Testis (tissue), 2 donors: Measurements from ENCODE around the gene PLAGL1.

Experiments
- POLR2A ChIP-seq: fragments of 450-650 bp; IDR thresholded peaks from one replicate; pipeline ENCODE4 v1.6.1; 2017; ENCODE audit warnings: antibody characterized with exemption, mild to moderate bottlenecking, moderate library complexity
- TF ChIP-seq, protein P1 (sequence below), 3 experiments: fragments of 450-650 bp in 2 of 3; fragments of 200-600 bp in 1 of 3; sonication (generic) in 1 of 3; IDR thresholded peaks; one replicate each; pipeline ENCODE4 v1.5.1; 2016 to 2019; ENCODE audit warnings: antibody characterized with exemption in 3 of 3, mild to moderate bottlenecking in 2 of 3, moderate library complexity in 1 of 3

DNA sequence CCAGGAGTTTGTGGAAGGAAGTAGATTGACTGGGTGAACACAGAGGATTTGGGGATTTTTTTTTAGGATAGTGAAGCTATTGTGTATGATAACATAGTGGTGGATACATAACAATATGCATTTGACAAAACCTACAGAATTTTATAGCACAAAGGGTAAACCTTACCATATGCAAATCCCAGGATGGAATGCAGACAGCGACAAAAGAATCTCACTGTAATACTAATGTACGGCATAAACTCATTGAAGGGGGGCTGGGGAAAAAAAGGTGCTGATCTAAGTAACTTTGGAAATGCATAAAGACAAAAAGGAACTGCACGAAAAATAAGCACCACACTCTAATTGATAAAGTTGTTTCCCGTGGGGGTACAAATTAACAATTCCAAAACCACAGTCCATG lies 15.2 kb upstream of the PLAGL1 start:
- TF ChIP-seq, protein P1, sequence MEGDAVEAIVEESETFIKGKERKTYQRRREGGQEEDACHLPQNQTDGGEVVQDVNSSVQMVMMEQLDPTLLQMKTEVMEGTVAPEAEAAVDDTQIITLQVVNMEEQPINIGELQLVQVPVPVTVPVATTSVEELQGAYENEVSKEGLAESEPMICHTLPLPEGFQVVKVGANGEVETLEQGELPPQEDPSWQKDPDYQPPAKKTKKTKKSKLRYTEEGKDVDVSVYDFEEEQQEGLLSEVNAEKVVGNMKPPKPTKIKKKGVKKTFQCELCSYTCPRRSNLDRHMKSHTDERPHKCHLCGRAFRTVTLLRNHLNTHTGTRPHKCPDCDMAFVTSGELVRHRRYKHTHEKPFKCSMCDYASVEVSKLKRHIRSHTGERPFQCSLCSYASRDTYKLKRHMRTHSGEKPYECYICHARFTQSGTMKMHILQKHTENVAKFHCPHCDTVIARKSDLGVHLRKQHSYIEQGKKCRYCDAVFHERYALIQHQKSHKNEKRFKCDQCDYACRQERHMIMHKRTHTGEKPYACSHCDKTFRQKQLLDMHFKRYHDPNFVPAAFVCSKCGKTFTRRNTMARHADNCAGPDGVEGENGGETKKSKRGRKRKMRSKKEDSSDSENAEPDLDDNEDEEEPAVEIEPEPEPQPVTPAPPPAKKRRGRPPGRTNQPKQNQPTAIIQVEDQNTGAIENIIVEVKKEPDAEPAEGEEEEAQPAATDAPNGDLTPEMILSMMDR (IDR thresholded peaks at IDR 0.05): no peak
- TF ChIP-seq POLR2A: no peak
